Activated gamma-delta T cell treated with Interleukin-2 at 50 U/mL for 16 hours (primary cell): ENCODE data around the gene ZBED4.

Experiments
- DNase-seq: peaks from one replicate; pipeline ENCODE4 v3.0.0-alpha.2; 2020

Gene ZBED4

GRCh38 chr22:49903322-49904039 lies 49.8 kb downstream of the ZBED4 start:
- no peak for DNase-seq

DNA sequence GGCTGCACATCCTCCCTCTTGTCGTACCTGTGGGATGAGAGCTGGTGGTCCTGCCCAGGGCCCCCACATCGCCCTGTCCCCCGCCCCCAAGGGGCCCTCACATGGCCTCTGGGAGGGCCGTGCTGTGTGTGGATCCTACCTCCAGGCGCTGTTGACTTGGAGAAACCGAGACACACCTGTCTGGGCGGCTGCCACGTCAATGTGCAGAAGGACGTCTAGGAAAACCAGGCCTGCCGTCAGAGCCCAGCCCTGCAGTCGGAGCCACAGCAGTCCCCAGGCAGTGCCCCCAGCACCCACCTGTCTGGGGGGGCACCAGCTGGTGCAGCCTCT lies 50.4 kb downstream of the ZBED4 start:
- DNase-seq, result no peak

DNA sequence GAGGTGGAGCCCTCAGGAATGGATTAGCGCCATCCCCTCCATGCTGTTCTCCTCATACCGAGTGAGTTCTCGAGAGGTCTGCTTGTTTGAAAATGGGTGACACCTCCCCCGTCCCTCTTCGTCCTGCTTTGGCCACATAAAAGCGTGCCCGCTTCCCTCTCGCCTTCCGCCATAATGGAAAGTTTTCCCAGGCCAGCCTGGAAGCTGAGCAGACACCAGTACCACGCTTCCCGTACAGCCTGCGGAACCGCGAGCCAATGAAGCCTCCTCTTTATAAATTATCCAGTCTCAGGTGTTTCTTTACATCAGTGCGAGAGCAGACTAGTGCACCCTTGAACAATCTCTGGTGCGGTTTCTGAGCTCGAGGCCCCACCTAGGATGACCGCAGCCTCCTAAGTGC lies 51.8 kb downstream of the ZBED4 start:
- DNase-seq, result no peak

DNA sequence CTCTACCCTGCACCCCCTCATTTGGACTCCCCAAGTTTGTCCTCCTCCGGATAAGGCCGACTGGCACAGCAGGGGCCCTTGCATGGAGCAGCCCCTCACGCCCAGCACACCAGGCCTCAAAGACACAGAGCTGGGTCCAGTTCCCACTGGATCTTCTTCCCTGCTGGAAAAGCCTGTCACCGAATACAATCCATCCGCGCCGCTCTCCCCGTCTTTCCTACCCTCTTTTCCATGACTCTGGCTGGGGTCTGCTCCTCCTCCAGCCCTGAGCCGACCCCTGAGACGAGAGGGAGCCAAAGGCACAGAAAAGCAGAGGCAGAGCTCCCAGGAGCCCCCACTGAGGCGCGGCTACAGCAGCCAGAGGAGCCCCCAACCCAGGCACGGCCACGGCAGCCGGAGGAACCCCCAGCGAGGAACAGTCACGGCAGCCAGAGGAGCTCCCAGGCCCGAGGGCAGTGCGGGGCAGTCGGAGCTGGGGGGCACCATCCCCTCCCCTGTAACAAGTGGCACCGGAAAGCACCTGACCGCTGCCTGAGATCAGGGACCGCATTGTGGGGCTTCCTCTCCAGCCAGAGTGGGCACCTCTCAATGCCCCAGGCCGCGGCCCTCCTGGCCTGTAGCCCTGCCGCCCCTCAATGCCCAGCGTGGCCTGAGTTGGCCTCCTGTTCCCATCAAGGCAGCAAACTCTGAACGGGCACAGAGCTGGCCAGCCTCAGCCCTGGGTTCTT lies 52.6 kb downstream of the ZBED4 start:
- DNase-seq, result no peak

DNA sequence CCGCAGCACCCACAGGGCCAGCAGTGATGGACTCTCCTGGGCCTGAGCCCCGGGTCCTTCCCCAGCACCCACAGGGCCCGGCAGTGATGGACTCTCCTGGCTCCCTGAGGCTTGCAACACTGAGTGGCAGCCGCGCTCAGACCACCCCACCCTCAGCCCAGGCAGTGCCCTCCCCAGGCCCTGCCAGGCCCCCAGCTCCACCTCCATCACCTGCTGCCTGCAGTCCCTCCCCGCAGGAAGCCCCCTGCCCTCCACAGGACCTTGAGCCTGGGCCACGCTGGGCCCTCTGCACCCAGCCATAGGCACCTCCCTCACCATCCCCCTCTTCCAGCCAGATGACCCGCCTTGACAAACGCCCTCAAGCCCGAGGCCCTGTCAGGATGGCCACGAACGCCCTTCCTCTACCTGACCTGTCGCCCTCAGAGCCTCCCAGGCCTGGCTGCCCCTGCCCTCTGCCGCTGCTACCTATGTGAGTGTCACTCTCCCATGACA lies 53.2 kb downstream of the ZBED4 start:
- no peak for DNase-seq

DNA sequence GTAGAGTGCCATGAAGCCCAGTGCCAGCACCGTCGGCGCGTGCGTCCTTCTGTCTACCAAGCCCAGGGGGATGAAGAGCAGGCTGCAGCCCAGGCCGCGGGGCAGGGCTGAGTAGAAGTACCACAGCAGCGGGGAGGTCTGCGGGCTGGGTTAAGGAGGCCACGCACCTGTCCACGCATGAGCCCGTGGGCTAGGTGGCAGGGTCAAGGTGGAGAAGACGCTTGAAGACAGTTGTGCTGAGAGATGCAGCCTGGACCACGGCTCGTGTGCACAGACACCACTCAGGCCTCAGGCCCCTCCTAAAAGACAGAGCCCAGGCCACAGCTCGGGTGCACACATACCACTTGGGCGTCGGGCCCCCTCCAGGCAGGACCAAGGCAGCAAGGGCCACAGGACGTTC lies 54.2 kb downstream of the ZBED4 start:
- no peak for DNase-seq

DNA sequence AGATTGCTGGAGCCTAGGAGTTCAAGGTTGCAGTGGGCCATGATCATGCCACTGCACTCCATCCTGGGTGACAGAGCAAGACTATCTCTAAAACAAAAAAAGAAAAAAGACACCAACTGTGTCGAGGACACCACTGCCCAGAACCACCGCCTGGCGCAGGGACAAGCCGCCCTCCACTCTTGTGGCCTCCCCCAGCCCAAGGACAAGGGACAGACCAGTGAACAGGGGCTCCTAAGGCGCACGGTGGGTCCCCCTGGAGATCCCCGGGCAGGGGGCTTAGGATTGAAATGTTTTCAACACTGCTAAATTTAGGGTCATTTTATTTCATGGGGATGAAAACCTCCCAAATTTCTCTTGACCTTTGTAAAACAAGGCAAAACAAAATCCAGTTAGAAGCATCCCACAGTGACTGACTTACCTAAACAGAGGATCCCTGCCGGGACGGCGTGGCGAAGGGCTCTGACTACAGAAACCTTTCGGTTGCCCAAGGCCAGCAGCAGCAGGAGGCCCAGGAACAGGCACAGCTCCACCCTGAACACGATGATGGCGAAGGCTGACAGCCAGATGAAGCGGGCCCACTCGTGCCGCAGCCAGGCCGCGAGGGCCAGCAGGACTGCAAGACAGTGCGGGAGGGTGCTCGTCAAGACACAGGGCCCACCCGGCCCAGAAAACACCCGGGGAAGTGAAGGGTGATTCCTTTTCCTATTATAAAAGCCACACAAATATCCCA lies 56.0 kb downstream of the ZBED4 start:
- no peak for DNase-seq

GRCh38 chr22:49910229-49911155 lies 56.8 kb downstream of the ZBED4 start:
- no peak for DNase-seq

- no peak for DNase-seq
Observed at GRCh38 chr22:49911881-49912625, 58.4 kb downstream of the ZBED4 start.

- DNase-seq, result no peak
Observed at GRCh38 chr22:49913026-49913425, 59.4 kb downstream of the ZBED4 start.

DNA sequence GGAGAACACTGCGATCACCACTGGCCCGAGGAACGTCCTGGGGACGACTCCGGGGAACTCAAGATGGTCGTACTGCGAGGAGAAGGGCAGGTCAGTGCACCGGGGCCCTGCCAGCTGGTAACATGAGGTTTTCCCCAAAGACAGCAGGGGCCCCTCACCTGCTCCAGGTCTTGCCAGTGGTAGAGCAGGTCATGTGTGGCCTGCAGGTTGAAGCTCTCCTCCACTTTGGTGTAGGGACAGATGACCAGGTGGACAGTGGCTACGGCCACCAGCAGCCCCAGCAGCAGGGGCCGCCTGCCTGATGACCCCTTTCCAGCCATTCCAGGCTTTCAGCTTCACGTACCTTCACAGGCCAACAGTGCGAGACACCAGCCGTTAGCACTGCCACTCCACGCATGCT lies 59.8 kb downstream of the ZBED4 start:
- DNase-seq, result no peak

GRCh38 chr22:49914256-49914655 lies 60.6 kb downstream of the ZBED4 start:
- DNase-seq, result no peak

GRCh38 chr22:49915610-49916009 lies 62.0 kb downstream of the ZBED4 start:
- no peak for DNase-seq

- no peak for DNase-seq
Observed at GRCh38 chr22:49916831-49917230, 63.2 kb downstream of the ZBED4 start.

- DNase-seq, result peak; percentile 97
Observed at GRCh38 chr22:49917974-49918910, 64.6 kb downstream of the ZBED4 start, which contains the start of the genes ALG12 and CRELD2. ALG12 (minus strand) TSS chr22:49918438; CDS start chr22:49913765, 4,673 bp downstream. CRELD2 (plus strand) TSS chr22:49918634; CDS start chr22:49918770, 136 bp downstream.

DNA sequence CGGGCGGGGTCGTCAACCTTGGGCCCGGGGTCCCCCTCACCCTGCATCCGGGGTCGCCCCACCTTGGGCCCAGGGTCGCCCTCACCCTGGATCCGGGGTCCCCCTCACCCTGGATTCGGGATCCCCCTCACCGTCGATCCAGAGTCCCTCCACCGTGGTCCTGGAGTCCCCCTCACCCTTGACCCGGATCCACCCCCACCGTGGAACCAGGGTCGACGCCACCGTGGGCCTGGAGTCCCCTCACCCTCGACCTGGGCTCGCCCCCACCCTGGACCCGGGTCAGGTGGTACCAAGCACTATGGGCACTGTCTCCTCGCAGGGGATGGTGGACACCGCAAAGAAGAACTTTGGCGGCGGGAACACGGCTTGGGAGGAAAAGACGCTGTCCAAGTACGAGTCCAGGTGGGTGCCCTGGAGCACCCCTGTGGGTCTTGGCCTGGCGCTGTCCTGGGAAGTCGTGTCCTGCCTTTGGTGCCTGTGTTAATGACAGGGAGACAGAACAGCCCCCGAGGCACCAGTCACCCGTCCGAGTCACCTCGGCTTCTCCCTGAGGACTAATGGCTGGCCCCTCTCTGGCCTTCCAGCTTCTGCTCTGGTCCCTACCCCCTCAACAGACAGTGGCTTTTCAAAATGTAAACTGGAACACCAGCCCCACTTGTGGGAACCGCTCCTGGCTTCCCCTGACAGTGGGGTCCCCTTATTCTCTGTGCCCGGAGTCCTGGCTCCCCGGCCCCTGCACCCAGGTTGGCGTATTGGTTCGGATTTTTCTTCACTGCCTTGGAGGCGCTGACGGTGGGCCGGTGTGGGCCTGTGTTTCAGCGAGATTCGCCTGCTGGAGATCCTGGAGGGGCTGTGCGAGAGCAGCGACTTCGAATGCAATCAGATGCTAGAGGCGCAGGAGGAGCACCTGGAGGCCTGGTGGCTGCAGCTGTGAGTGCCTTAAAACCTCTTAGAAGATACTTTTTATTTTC lies 65.6 kb downstream of the ZBED4 start:
- DNase-seq, result no peak

GRCh38 chr22:49920859-49921258 lies 67.2 kb downstream of the ZBED4 start:
- no peak for DNase-seq

DNA sequence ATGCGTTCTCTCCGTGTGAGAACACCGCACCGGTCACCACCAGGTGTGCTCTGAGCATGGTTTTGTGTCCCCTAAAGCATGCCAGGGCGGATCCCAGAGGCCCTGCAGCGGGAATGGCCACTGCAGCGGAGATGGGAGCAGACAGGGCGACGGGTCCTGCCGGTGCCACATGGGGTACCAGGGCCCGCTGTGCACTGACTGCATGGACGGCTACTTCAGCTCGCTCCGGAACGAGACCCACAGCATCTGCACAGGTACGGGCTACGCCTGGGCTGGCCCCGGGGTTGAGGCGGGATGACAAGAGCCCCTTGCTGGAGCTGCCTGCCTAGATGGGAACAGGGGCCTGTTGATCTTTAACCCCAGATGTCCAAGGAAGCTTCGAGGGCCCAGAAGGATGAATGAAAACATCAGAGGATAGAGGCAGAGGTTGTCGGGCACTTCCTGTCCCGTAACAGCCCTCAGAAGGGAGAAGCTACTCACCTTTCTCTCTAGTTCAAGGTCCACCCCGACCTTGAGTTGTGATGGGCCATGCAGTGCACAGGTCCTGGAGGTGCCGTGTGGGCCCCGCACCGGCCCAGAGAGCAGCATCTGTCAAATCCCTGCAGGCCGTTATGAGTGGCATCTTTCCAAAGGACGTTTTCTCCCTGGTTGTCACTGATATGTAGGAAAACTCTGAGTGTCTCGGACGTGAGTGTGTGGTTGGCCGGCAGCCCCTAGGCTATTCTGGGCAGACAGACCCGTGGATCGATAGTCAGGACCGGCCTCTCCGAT lies 68.0 kb downstream of the ZBED4 start:
- DNase-seq, result no peak

DNA sequence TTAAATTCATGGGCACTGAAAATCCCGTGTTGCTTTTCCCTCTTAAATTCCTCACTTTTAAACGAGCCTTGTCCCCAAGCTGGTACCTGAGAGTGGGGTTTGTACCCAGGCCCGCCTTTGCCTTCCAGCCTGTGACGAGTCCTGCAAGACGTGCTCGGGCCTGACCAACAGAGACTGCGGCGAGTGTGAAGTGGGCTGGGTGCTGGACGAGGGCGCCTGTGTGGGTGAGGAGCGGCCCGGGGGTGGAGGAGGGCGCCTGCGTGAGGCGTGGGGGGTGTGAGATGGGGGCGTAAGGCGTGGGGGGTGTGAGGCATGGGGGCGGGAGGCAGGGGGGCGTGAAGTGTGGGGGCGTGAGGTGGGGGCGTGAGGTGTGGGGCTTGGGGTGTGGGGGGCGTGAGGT lies 68.8 kb downstream of the ZBED4 start:
- DNase-seq, result no peak
